Measurements from ENCODE around the gene CTRB1. TPM values are rescaled to one million over a fixed set of nuclear protein-coding genes. Genes with fewer than 3 reads are reported as not detected.

CTRB1 gene
- total RNA-seq, 1 experiment from 2014 or later, result not detected

- Mint-ChIP-seq H3K36me3 (ENCODE audit: insufficient read depth in 1 of 3, low read depth in 3 of 3) (peaks cover 7 to 35% (median 27%) of the 10 kb centered on the region in 3 experiments; a peak in 6 of 7 replicates), H3K27me3 (ENCODE audit: low read depth) (0 out of 2 replicates have a peak, but pooled peaks cover 2% of the 10 kb centered on the region), H3K9me3 (no peaks in the 10 kb centered on the region; a peak in 1 of 5 replicates), H3K4me3 (no peak overlapping the region), H3K27ac (peak overlapping the region in 2 of 3 experiments; percentile 16 to 56; a peak in 3 of 7 replicates), H3K4me1 (no peaks in the 10 kb centered on the region)
- Histone ChIP-seq H4K8ac (replicated peaks; ENCODE audit: insufficient read length, low read depth, low read length) (no peak overlapping the region), H3K4me1 (ENCODE audit: insufficient read depth, low read length) (no peaks in the 10 kb centered on the region), H2BK20ac (ENCODE audit: low read depth, low read length, poor library complexity, severe bottlenecking) (no peak overlapping the region), H3K23ac (ENCODE audit: insufficient read length, low read depth, low read length) (no peak overlapping the region), H2BK12ac (ENCODE audit: insufficient read length, low read depth, low read length) (no peak overlapping the region), H3K79me1 (ENCODE audit: insufficient read depth, low read depth, low read length, poor library complexity, severe bottlenecking) (no peaks in the 10 kb centered on the region), H4K5ac (ENCODE audit: insufficient read length, low read depth, low read length) (no peak overlapping the region), H2BK15ac (ENCODE audit: low read depth, low read length) (no peak overlapping the region), H2BK120ac (ENCODE audit: low read depth, low read length, poor library complexity, severe bottlenecking) (no peak overlapping the region), H3K27me3 (ENCODE audit: insufficient read depth, low read length) (no peaks in the 10 kb centered on the region), H3K9ac (ENCODE audit: extremely low read depth, insufficient read length, low read length) (no peak overlapping the region), H3K23me2 (ENCODE audit: insufficient read length, low read depth, low read length, poor library complexity, severe bottlenecking) (no peaks in the 10 kb centered on the region), H3K4me2 (ENCODE audit: insufficient read depth, insufficient read length, low read length) (no peak overlapping the region), H2AK5ac (ENCODE audit: insufficient read length, low read length) (no peak overlapping the region), H2AFZ (ENCODE audit: low read length) (no peak overlapping the region), H4K91ac (ENCODE audit: insufficient read length, low read depth, low read length) (no peak overlapping the region), H3K27ac (ENCODE audit: insufficient read length, low read depth, low read length) (no peak overlapping the region), H3K79me2 (ENCODE audit: insufficient read depth, low read length) (no peaks in the 10 kb centered on the region), H2BK5ac (ENCODE audit: insufficient read length, low read length) (no peak overlapping the region), H3K14ac (ENCODE audit: insufficient read depth, low read length) (no peak overlapping the region), H3T11ph (ENCODE audit: low read length) (no peak overlapping the region), H3K56ac (ENCODE audit: insufficient read length, low read depth, low read length) (no peak overlapping the region), H4K20me1 (ENCODE audit: control insufficient read depth, insufficient read depth, insufficient read length) (no peaks in the 10 kb centered on the region), H3K4ac (ENCODE audit: low read depth, low read length) (no peak overlapping the region), H3K18ac (ENCODE audit: insufficient read length, low read depth, low read length) (no peak overlapping the region), H3K9me3 (ENCODE audit: control insufficient read depth, low read depth, low read length) (no peaks in the 10 kb centered on the region)
- DNase-seq, result no peak
- no CpG with 5 or more reads among the region's 18 CpGs for WGBS (ENCODE audit: extremely low coverage, insufficient read length, low lambda C conversion rate)
- TF ChIP-seq, protein P1, sequence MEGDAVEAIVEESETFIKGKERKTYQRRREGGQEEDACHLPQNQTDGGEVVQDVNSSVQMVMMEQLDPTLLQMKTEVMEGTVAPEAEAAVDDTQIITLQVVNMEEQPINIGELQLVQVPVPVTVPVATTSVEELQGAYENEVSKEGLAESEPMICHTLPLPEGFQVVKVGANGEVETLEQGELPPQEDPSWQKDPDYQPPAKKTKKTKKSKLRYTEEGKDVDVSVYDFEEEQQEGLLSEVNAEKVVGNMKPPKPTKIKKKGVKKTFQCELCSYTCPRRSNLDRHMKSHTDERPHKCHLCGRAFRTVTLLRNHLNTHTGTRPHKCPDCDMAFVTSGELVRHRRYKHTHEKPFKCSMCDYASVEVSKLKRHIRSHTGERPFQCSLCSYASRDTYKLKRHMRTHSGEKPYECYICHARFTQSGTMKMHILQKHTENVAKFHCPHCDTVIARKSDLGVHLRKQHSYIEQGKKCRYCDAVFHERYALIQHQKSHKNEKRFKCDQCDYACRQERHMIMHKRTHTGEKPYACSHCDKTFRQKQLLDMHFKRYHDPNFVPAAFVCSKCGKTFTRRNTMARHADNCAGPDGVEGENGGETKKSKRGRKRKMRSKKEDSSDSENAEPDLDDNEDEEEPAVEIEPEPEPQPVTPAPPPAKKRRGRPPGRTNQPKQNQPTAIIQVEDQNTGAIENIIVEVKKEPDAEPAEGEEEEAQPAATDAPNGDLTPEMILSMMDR (conservative IDR thresholded peaks at IDR 0.05), result no peak
Observed at GRCh38 chr16:75227361-75228142, 8.8 kb downstream of the CTRB1 start.

All from H9 (cell line).